ENCODE data around the gene KLHL18. TPM values are rescaled to one million over a fixed set of nuclear protein-coding genes. Genes with fewer than 3 reads are reported as not detected.
"Not testable (repeated sequence)": the region's sequence is repeated elsewhere in the genome, so short reads cannot be mapped to it uniquely, and the experiment has no call there.

KLHL18 gene
- polyA plus RNA-seq = 17.4 TPM

GRCh38 chr3:47282424-47283192 is at the start of gene KLHL18, which contains the start of gene KIF9:
Gene KLHL18, plus strand, starts transcription at chr3:47282944. Its CDS starts 22 bp downstream, at chr3:47282966.
Gene KIF9, minus strand, starts transcription at chr3:47282799. Its CDS starts 5,425 bp downstream, at chr3:47277374.
- Mint-ChIP-seq H3K36me3 (peaks cover 4% of the 10 kb centered on the region), H3K9me3 (no peaks in the 10 kb centered on the region), H3K4me3 (peak within 1 kb of the TSS; percentile 93 to 99 (median 97)), H3K4me1 (peaks cover 30 to 35% (median 34%) of the 10 kb centered on the region in 3 donors), H3K27me3 (no peaks in the 10 kb centered on the region), H3K27ac (peak within 1 kb of the TSS; percentile 98 to 100 (median 99))

- no peaks in the 10 kb centered on the region for H3K36me3 Mint-ChIP-seq
- no peaks in the 10 kb centered on the region for H3K27me3 Mint-ChIP-seq
- no peak overlapping the region for H3K4me3 Mint-ChIP-seq
- no peaks in the 10 kb centered on the region for H3K9me3 Mint-ChIP-seq
- no peak overlapping the region for H3K27ac Mint-ChIP-seq
- no peaks in the 10 kb centered on the region for H3K4me1 Mint-ChIP-seq
Measured at GRCh38 chr3:47238017-47238416, 44.7 kb upstream of the KLHL18 start.

GRCh38 chr3:47239929-47240328 is 42.8 kb upstream of the KLHL18 start:
- H3K4me3 Mint-ChIP-seq = no peak overlapping the region
- no peaks in the 10 kb centered on the region for H3K36me3 Mint-ChIP-seq
- H3K4me1 Mint-ChIP-seq = no peaks in the 10 kb centered on the region
- no peaks in the 10 kb centered on the region for H3K27me3 Mint-ChIP-seq
- H3K27ac Mint-ChIP-seq = no peak overlapping the region
- H3K9me3 Mint-ChIP-seq = no peaks in the 10 kb centered on the region

GRCh38 chr3:47243419-47244147 is 39.2 kb upstream of the KLHL18 start:
- Mint-ChIP-seq H3K4me3 (no peak overlapping the region), H3K36me3 (no peaks in the 10 kb centered on the region)

GRCh38 chr3:47244531-47245100 is 38.1 kb upstream of the KLHL18 start:
- Mint-ChIP-seq H3K27me3 (peaks cover 2% of the 10 kb centered on the region), H3K27ac (no peak overlapping the region), H3K4me1 (no peaks in the 10 kb centered on the region), H3K9me3 (no peaks in the 10 kb centered on the region), H3K36me3 (no peaks in the 10 kb centered on the region), H3K4me3 (no peak overlapping the region)

More at GRCh38 chr3:47243419-47244147, 39.2 kb upstream of the KLHL18 start:
- H3K27me3 Mint-ChIP-seq = peaks cover 2% of the 10 kb centered on the region
- H3K4me1 Mint-ChIP-seq = no peaks in the 10 kb centered on the region
- no peak overlapping the region for H3K27ac Mint-ChIP-seq
- H3K9me3 Mint-ChIP-seq = no peaks in the 10 kb centered on the region

- Mint-ChIP-seq H3K36me3 (no peaks in the 10 kb centered on the region), H3K4me1 (no peaks in the 10 kb centered on the region), H3K27me3 (peaks cover 2% of the 10 kb centered on the region), H3K4me3 (no peak overlapping the region), H3K9me3 (no peaks in the 10 kb centered on the region), H3K27ac (no peak overlapping the region)
Measured at GRCh38 chr3:47245271-47245670, 37.5 kb upstream of the KLHL18 start.

- H3K4me3 Mint-ChIP-seq = no peak overlapping the region
- H3K27ac Mint-ChIP-seq = no peak overlapping the region
- no peaks in the 10 kb centered on the region for H3K36me3 Mint-ChIP-seq
- no peaks in the 10 kb centered on the region for H3K9me3 Mint-ChIP-seq
- H3K27me3 Mint-ChIP-seq = peaks cover 2% of the 10 kb centered on the region
- H3K4me1 Mint-ChIP-seq = no peaks in the 10 kb centered on the region
Measured at GRCh38 chr3:47247131-47248064, 35.3 kb upstream of the KLHL18 start.

- peaks cover 2% of the 10 kb centered on the region for H3K27me3 Mint-ChIP-seq
- H3K4me1 Mint-ChIP-seq = no peaks in the 10 kb centered on the region
- H3K27ac Mint-ChIP-seq = peak overlapping the region in 1 of 3 donors; percentile 3
- H3K36me3 Mint-ChIP-seq = no peaks in the 10 kb centered on the region
- no peaks in the 10 kb centered on the region for H3K9me3 Mint-ChIP-seq
- H3K4me3 Mint-ChIP-seq = no peak overlapping the region
Measured at GRCh38 chr3:47250309-47251060, 32.3 kb upstream of the KLHL18 start.

- H3K9me3 Mint-ChIP-seq, H3K27me3 Mint-ChIP-seq, H3K4me3 Mint-ChIP-seq, H3K27ac Mint-ChIP-seq, H3K36me3 Mint-ChIP-seq, H3K4me1 Mint-ChIP-seq: not testable (repeated sequence)
Measured at GRCh38 chr3:47251085-47251484, 31.7 kb upstream of the KLHL18 start.

- H3K9me3 Mint-ChIP-seq = no peaks in the 10 kb centered on the region
- H3K4me3 Mint-ChIP-seq = no peak overlapping the region
- peaks cover 2% of the 10 kb centered on the region for H3K27me3 Mint-ChIP-seq
- no peaks in the 10 kb centered on the region for H3K36me3 Mint-ChIP-seq
- no peak overlapping the region for H3K27ac Mint-ChIP-seq
- no peaks in the 10 kb centered on the region for H3K4me1 Mint-ChIP-seq
Measured at GRCh38 chr3:47251689-47252088, 31.1 kb upstream of the KLHL18 start.

- not testable (repeated sequence) for H3K4me1 Mint-ChIP-seq, H3K36me3 Mint-ChIP-seq, H3K4me3 Mint-ChIP-seq, H3K27ac Mint-ChIP-seq, H3K9me3 Mint-ChIP-seq, H3K27me3 Mint-ChIP-seq
Measured at GRCh38 chr3:47256331-47256730, 26.4 kb upstream of the KLHL18 start.

- Mint-ChIP-seq H3K4me3 (no peak overlapping the region), H3K9me3 (no peaks in the 10 kb centered on the region), H3K36me3 (no peaks in the 10 kb centered on the region), H3K4me1 (no peaks in the 10 kb centered on the region), H3K27me3 (no peaks in the 10 kb centered on the region), H3K27ac (no peak overlapping the region)
Measured at GRCh38 chr3:47259114-47259513, 23.6 kb upstream of the KLHL18 start.

- no peaks in the 10 kb centered on the region for H3K36me3 Mint-ChIP-seq
- H3K9me3 Mint-ChIP-seq = no peaks in the 10 kb centered on the region
- no peak overlapping the region for H3K27ac Mint-ChIP-seq
- no peak overlapping the region for H3K4me3 Mint-ChIP-seq
- H3K27me3 Mint-ChIP-seq = no peaks in the 10 kb centered on the region
- H3K4me1 Mint-ChIP-seq = no peaks in the 10 kb centered on the region
Measured at GRCh38 chr3:47260605-47261004, 22.1 kb upstream of the KLHL18 start.

GRCh38 chr3:47261301-47261700 is 21.4 kb upstream of the KLHL18 start:
- no peaks in the 10 kb centered on the region for H3K36me3 Mint-ChIP-seq
- H3K27me3 Mint-ChIP-seq = no peaks in the 10 kb centered on the region
- H3K4me3 Mint-ChIP-seq = no peak overlapping the region
- no peak overlapping the region for H3K27ac Mint-ChIP-seq
- no peaks in the 10 kb centered on the region for H3K9me3 Mint-ChIP-seq
- H3K4me1 Mint-ChIP-seq = peaks cover 0 to 1% (median 0%) of the 10 kb centered on the region in 3 donors

All from IgD-negative memory B cell (primary cell).